ENCODE results near the gene PODN.

Gene PODN

DNA sequence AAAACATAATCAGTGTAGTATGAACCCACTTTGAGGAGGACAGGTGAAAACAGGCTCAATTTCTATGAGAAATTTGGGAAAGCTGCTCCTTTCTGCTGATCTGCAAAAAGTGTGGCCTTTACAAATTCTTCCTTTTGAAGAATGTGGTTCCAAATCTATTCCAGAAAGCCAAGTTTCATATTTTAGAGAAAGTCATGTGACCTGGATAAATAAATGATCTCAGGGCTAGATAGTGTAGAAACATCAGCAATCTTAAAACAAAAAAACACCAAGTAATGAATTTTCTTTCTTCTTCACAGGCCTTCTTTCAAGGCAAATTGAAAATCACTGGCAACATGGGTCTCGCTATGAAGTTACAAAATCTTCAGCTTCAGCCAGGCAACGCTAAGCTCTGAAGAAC, 11.7 kb upstream of the PODN start:
- no peak for DNase-seq

DNA sequence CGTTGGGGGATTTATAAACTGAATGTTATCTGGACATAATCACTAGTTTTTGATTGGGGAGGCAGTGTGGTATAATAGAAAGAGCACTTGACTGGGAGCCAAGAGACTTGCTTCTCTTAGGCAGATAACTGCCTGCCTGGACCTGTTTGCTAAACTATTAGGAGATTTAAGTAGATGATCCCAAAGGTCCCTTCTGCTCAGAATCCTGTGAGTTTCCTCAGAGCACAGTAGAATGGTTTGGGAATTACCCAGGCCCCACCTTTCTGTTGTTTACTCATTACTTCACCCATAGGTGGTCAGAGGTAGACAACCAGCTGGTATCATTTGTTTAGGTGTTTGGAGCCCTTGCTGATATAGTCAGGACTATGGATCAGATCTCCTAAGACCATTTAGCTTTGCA, 10.3 kb upstream of the PODN start:
- DNase-seq: no peak

DNA sequence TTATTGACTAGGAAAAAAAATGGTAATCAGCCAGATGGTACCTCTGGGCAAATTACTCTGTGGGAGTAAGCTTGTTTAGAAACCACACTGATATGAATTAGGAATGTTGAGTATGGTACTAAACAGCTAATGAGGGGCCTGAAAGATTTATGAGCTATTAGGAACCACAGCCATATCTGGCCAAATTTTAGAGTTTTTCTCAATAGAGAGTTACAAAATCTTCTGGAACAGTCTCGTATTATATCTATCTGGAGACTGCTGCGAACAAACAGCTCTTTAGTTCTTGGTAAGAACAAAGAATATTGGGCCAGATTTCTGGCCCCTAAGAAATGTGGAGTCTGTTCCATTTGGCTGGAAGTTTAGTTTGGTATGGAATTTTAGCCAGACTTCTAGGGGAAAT, 4.9 kb upstream of the PODN start:
- no peak for DNase-seq

DNA sequence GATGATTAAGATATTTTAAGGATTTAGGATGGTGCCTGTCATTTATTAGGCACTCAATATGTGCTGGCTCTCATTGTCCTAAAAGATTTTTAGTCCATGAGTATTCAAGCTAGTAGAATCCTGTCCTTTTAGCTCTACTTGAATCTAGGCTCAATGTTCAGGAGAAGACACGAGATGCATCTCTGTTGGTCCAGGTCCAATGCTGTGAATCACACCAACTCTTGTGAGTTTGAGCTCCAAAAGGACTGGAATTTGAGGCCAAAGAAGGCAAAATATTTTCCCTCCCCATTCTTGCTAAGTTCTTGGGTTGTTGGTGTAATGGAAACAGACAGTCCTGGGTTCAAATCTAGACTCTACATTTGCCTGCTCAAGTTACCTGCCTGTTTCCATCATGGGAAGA, 1.4 kb upstream of the PODN start:
- no peak for DNase-seq

DNA sequence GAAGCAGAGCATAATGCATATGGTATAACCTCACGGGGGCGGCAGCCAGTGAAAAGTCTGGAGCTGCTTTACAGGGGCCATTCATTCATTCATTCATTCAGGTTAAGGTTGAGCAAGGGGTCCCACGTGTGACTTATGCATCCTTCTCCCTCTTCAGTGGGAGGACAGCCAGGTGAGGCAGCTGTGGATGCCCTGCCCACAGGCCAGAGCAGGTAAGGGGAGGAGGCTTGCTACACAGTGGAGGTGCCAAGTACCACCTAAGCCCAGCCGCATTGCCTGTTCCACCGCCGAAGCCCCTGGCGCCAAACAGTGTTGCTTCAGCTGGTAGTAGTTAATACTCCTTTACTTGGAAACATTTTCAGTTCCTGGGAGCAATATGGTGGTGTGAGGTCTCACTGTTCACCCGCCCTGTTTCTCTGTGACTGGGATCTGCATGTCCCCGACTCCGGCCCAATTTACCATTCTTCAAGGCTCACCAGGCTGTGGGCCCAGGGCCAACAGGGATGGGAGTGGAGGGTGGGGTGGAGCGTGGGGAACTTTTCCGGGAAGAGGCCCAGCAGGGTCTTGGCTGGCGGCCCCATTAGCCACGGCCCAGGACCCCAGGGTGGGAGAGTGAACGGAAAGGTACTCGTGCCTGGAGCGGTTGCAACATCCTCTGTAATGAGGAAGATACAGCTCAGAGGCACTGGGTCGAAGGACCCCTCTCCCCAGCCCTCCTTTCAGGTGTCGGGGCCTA, 722 bp upstream of the PODN start:
- DNase-seq: peak in 2 of 56 donors; percentile 17 to 21

DNA sequence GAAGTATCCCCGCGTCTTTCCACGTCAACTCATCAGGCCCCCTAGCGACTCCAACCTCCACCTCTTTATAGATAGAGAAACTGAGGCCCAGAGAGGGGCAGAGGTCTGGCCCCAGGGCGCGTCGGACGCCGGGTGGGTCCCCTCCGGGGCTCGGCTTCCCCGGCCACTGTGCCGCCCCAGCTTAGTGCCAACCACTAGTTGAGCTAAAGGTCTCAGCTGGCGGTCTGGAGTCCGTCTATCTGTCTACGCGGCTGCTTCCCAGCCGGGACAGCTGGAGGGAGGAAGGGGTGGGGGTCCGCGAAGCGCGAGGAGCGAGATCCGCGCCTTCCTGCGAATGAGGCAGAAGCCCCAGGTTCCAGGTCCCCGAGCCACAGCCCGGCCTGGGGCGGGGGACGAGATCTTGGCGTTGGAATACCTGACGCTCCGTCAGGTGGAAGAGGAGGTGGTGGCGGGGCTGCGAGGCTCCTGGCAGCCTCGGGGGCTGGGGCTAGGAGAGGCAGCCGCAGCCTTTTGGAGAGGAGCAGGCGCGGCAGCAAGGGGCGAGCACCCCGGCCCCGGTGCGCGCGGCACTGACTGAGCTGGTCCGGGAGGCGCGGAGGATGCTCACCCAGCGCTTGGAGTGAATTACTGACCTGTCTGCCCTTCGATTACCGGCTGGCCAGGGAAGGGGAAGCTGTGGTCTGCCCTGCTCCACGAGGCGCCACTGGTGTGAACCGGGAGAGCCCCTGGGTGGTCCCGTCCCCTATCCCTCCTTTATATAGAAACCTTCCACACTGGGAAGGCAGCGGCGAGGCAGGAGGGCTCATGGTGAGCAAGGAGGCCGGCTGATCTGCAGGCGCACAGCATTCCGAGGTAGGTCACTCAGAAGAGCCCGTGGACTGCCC, 937 bp downstream of the PODN start:
- no peak for DNase-seq

DNA sequence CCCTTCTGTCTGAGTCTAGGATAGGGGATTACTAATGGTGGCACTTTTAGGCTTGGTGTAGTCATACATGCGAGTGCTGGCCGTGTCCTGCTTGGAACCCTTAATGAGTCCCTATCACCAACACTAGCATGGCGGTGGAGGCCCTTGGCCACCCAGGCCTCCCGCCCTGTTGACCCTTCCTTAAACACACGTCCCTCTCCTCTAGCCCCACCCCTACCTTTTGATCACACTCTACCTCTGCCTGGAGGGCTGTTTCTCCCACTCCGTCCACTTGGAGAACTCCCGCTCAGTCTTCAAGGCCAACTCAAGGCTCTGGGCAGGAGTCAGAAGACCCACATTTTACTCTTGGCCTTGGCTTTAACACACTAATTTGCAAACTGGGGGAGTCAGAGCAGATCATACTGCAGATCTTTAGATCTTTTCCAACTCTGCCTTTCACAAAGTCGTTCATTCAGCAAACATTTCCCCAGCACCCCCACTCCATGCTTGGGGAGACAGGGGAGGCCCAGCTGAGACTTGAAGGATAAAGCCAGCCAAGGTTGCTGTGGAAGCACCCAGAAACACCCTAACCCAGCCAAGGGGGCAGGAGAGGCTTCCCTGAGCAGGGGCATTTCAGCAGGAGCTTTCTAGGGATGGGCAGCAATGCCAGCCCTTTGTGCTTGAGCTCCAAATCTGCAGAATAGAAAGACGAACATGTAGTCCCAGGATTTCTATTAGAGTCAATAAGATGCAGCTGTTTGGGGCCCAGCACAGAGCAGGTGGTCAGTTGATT, 1.9 kb downstream of the PODN start:
- DNase-seq: no peak

DNA sequence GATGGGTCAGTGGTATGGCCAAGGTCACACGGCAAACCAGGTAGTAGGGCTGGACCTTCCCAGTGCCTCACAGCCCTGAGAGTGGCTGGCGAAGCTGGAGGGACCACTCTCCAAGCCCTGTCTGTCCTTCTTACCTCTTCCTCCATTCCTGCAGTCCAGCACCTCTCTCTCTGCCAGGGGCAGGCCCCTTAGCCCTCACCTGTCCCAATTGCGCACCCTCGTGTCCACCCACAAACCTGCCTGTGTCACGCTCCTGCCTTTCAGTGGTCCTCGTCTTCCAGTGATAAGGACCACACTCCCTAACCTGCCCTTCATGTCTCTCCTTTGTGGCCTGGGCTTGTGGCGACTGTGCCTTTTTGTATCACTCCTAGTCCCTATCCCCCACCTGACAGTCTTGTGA, 3.4 kb downstream of the PODN start:
- DNase-seq: no peak

DNA sequence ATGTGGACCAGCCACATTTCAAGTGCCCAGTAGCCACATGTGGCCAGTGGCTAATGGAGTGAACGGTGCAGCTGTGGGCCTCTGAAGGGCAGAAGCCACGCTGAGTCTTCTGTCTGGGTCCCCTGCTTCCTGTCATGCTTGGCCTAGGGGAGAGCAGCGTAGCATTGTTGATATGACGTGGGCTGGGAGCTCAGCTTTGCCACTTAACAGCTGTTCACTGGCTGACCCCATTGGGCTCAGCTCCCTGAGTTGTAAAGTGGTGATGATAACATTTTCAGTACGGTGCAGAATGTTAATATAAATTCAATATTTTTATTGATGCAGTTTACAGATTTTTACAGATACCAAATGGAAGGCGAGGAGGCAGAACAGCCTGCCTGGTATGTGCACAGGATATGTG, 4.5 kb downstream of the PODN start:
- no peak for DNase-seq

DNA sequence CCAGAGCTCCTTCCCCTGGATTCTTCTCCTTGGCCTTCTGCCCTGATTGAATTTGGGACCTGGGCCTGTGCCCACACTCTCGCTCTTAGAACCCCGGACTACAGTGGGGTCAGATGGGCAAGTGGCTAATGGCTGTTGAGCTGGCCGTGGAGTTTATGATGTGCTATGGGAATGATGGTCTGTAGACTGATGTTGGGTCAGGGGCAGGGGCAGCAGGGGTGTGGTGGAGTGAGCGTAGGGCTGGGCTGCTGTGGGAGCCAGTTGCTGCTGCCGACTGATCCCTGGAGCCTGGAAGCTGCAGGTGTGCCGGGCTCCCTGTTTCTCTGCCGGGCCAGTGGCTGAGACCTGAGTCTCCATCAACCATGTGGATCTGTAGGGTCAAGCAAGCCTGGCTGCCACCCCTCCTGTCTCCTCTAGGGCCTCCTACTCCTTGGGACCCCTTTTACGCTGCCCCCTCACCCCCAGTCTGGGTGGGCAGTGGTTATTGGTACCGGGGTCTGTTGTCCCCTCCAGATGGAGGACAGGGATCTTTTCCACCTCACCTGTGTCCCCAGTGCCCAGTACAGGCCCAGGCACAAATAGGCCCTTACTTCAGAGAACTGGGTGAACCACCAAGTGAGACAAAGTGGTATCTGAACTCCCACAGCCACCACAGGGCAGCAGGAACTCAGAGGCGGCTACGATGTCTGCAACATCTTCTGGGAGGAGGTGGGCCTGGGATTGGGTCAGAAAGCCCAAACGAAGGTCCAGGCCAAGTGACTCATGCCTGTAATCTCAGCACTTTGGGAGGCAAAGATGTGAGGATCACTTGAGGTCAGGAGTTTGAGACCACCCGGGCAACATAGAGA, 5.1 kb downstream of the PODN start:
- no peak for DNase-seq

DNA sequence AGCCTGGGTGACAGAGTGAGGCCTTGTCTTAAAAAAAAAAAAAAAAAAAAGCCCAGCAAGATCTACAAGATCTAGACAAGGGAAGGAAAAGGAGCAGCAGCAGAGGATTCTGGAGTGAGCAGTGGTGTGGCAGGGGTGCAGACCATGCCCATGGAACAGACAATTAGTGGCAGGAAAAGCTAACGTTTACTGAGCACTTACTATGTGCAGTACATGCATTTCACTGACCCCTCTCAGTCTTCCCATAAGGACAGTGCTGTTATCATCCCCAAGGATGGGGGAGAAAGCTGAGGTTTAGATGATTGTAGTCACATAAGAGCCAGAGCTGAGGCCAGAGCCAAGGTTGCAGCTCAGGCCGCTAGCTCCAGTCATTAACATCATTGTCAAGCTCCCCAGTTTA, 5.9 kb downstream of the PODN start:
- no peak for DNase-seq

DNA sequence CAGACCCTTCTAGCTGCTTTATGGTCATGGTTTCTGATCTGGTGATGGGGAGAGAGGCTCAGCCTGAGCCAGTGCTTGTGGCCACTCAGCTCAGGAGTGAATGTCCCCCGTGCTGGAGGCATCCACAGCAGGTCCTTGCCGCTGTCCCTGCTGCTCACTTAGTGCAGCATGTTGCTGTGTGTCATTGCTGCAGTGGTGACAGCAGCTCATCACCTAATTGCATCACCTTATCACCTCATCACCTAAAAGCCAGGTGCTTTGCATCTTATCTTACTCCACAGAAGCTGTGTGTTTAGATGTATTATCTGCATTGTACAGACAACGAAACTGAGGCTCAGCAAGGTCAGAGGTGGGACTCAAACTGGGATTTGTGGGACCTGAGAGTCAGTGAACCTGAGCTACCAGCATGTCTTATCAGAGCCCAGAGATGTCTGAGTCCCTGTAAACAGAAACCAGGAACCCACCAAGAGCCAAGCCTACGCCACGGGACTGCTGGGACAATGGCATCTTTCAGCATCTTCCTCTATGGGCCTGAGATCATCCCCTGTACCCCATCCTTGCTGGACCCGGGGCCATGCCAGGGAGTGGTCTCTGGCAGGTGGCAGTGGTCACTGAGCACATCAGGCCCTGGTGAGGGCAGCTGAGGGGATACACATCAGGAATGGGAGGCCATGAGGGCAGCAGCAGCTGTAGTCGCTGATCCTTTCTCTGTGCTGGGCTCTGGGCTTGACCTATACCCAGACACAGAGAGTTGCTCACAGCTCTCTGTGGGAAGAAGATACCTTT, 6.5 kb downstream of the PODN start:
- no peak for DNase-seq

DNA sequence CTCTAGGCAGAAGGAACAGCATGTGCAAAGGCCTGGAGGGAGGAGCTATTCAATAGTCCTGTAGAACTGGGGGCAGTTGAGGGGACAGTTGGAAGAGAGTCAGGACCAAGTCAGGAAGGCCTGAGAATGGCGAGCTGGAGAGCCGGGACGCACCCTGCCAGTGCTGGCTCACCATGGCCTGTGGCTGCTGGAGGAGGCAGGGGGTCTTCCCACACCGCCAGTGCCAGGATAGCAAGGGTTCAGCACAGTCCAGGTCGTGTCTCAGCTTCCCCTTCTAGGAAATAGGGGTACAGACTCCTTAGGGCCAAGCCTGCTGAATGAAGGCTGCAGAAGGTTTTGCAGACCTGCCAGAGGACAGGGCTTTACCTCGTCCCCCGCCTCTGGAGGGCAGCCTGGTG, 7.3 kb downstream of the PODN start:
- DNase-seq: no peak

DNA sequence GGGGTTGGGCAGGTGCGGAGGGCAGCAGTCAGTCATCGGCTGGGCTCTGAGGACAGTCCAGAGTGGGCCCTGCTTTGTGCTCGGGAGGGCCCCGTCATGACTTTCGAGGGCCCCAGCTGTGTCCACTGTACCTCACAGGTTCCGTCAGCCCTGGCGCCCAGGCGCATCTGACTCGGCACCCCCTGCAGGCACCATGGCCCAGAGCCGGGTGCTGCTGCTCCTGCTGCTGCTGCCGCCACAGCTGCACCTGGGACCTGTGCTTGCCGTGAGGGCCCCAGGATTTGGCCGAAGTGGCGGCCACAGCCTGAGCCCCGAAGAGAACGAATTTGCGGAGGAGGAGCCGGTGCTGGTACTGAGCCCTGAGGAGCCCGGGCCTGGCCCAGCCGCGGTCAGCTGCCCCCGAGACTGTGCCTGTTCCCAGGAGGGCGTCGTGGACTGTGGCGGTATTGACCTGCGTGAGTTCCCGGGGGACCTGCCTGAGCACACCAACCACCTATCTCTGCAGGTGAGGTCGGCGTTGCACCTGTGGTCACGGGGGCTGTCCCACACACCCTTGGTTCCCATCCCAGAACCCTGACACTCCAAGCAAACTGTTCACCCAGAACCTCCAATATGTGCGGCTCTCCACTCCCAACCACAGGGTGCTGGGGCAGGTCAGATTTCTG, 7.8 kb downstream of the PODN start:
- no peak for DNase-seq

DNA sequence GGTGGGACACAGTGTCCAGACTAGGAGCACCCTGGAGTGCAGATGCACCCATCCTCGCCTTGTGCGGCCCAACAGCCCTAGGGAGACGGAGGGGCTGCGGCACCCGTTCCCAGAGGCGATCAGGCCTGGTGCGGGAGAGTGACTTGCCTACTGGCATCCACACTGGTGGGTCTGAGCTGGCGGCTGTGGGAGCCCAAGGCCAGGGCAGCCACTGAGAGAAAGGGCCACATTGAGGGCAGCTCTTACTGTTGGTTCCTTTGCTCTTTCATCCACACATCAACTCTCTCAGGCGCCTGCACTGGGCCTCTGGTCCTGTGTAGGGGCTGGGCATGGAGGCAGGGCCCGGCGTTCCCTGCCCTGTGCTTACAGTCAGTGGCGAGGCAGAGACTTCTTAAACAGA, 8.6 kb downstream of the PODN start:
- DNase-seq: no peak

DNA sequence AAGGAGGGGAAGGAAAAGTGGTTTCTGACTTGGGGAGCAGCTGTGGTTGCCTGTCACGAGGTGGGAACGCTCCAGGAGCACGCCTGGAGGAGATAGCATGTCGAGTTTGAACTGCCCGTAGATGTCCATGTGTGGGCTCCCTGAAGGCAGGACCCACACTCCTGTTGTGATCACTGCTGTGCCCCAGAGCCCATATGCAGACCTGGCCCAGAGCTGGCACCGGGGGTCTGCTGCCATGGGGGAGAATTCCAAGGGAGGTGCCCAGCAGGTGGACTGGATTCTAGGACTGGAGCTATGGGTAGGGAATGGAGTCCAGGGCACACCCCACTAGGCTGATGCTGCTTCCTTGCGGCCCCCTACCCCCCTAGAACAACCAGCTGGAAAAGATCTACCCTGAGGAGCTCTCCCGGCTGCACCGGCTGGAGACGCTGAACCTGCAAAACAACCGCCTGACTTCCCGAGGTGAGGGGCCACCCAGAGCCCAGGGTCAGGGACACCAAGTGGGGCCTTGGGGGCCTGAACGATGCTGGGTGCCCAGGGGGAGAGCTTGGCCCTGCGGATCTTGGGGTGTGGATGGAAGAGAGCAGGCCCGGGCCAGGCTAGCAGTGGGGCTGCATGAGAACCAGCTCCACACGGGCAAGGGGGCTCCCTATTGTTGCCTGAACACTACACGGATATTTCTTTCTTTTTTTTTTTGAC, 9.3 kb downstream of the PODN start:
- no peak for DNase-seq

DNA sequence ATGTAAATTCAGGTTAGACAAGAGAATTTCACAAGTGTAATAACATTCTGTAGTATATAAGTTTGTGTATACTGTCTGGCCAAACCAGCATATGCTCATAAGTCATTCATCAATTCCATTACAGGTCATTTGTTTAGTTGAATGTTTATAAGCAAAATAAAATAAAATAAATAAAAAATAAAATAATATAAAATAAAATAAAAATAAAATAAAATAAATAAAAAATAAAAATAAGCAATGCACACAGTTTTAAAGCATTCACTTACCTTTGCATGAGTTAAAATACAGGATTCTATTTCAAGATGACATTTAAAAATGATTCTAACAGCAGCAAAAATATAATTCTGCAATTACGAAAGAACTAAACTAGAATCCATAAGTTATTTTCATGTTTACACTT, 9.9 kb downstream of the PODN start:
- DNase-seq: no peak

DNA sequence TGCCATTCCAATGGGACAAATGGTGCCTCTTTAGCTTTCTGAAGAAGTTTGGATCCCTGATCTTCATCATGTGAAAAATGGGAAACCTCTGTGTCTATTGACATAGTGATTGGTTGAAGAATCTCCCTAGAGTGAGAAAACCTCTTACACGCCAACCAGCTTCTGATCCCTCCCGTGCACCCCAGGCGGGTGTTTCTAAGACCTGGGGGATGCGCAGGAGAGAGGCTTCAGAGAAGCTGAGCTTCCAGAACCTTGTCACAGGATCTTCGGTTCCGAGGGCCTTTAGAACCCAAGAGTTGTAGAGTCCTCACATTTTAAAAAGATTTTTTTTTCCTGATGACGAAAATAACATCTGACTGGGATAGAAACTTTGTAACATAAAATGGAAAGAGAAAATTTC, 11.3 kb downstream of the PODN start:
- no peak for DNase-seq

DNA sequence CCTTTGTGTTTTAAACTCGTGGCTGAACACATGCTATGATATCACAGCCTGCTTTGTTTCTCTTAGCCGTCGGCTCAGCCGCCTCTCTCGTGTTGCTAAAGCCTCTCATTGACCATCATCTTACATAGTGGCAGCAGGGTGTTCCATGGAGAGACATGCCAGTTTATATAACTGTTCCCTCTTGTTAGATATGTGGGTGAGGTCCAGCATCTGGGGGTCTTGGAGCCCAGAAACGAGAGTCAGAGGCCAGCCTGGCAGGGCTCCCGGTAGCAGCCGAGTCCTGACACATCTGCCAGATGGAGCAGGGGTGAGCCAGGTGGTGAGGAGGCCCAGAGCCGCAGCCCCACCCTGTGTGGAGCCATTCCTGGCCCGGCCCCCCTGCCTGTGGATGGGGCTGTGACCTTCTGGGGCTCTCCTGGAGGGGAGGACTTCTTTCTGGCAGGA, 11.9 kb downstream of the PODN start:
- DNase-seq: peak in 7 of 56 donors; percentile 10 to 49 (median 18)
